GM12864 (cell line): ENCODE data around the gene RGS12.

Experiments used
- DNase-seq: peaks from one replicate; pipeline ENCODE4 v3.0.0-alpha.2; 2011; ENCODE audit warnings: low read depth
- H3K4me3 ChIP-seq: 2 replicates; pipeline ENCODE4 v1.5.1; 2011; ENCODE audit warnings: mild to moderate bottlenecking, low read depth, low read length, control low read depth
- TF ChIP-seq, protein P1 (sequence below): IDR thresholded peaks from 2 replicates; pipeline ENCODE4 v1.5.1; 2011; ENCODE audit warnings: low read depth, mild to moderate bottlenecking, moderate library complexity, low read length, control low read depth, inconsistent platforms; ENCODE audit errors: missing control alignments

RGS12 gene, protein sequence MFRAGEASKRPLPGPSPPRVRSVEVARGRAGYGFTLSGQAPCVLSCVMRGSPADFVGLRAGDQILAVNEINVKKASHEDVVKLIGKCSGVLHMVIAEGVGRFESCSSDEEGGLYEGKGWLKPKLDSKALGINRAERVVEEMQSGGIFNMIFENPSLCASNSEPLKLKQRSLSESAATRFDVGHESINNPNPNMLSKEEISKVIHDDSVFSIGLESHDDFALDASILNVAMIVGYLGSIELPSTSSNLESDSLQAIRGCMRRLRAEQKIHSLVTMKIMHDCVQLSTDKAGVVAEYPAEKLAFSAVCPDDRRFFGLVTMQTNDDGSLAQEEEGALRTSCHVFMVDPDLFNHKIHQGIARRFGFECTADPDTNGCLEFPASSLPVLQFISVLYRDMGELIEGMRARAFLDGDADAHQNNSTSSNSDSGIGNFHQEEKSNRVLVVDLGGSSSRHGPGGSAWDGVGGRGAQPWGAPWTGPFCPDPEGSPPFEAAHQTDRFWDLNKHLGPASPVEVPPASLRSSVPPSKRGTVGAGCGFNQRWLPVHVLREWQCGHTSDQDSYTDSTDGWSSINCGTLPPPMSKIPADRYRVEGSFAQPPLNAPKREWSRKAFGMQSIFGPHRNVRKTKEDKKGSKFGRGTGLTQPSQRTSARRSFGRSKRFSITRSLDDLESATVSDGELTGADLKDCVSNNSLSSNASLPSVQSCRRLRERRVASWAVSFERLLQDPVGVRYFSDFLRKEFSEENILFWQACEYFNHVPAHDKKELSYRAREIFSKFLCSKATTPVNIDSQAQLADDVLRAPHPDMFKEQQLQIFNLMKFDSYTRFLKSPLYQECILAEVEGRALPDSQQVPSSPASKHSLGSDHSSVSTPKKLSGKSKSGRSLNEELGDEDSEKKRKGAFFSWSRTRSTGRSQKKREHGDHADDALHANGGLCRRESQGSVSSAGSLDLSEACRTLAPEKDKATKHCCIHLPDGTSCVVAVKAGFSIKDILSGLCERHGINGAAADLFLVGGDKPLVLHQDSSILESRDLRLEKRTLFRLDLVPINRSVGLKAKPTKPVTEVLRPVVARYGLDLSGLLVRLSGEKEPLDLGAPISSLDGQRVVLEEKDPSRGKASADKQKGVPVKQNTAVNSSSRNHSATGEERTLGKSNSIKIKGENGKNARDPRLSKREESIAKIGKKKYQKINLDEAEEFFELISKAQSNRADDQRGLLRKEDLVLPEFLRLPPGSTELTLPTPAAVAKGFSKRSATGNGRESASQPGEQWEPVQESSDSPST (N-terminal part only)

GRCh38 chr4:3292571-3293400 is at the start of gene RGS12:
RGS12 (plus strand) TSS chr4:3293021; CDS start chr4:3316171, 23,150 bp downstream.
- no peak for DNase-seq
- TF ChIP-seq, protein P1, sequence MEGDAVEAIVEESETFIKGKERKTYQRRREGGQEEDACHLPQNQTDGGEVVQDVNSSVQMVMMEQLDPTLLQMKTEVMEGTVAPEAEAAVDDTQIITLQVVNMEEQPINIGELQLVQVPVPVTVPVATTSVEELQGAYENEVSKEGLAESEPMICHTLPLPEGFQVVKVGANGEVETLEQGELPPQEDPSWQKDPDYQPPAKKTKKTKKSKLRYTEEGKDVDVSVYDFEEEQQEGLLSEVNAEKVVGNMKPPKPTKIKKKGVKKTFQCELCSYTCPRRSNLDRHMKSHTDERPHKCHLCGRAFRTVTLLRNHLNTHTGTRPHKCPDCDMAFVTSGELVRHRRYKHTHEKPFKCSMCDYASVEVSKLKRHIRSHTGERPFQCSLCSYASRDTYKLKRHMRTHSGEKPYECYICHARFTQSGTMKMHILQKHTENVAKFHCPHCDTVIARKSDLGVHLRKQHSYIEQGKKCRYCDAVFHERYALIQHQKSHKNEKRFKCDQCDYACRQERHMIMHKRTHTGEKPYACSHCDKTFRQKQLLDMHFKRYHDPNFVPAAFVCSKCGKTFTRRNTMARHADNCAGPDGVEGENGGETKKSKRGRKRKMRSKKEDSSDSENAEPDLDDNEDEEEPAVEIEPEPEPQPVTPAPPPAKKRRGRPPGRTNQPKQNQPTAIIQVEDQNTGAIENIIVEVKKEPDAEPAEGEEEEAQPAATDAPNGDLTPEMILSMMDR: no peak
- peak within 1 kb of the TSS; percentile 57 for H3K4me3 ChIP-seq

GRCh38 chr4:3243136-3243780 is 49.6 kb upstream of the RGS12 start:
- no peak for DNase-seq
- no peak overlapping the region for H3K4me3 ChIP-seq
- TF ChIP-seq, protein P1: no peak

- no peak overlapping the region for H3K4me3 ChIP-seq
- no peak for DNase-seq
- TF ChIP-seq, protein P1: no peak
Measured at GRCh38 chr4:3244002-3244401, 48.8 kb upstream of the RGS12 start.

DNA sequence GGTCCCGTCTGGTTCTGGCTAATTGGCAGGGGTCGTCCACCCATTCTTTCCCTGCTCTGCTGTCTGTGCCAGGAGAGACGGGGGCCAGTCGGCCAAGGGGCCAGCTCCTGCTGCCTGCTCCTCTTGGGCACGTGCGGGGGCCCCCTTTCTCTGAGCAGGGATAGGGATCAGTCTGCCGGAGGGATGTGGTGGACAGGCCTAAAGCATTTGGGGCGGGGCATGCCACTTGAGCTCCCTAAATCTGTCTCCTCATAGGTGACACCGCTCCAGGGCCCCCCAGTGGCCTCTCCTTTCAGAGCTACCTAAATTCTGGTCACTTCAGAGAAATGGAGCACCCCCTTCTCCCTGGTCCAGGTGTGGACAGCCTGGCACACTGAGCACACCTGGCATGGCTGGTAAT is 48.1 kb upstream of the RGS12 start:
- TF ChIP-seq, protein P1: no peak
- no peak for DNase-seq
- H3K4me3 ChIP-seq: no peak overlapping the region

- TF ChIP-seq, protein P1: no peak
- H3K4me3 ChIP-seq: no peak overlapping the region
- DNase-seq: no peak
Measured at GRCh38 chr4:3245676-3246075, 47.1 kb upstream of the RGS12 start.
